ENCODE results near the gene MYOZ2. TPM values are rescaled to one million over a fixed set of nuclear protein-coding genes. Genes with fewer than 3 reads are reported as not detected.

MYOZ2 gene
- total RNA-seq, 1 donor from 2014 or later: not detected

- Mint-ChIP-seq H3K4me3 (ENCODE audit: unreplicated experiment) (no peak overlapping the region), H3K36me3 (ENCODE audit: low read depth, unreplicated experiment) (no peaks in the 10 kb centered on the region), H3K9me3 (ENCODE audit: unreplicated experiment) (no peaks in the 10 kb centered on the region), H3K4me1 (ENCODE audit: unreplicated experiment) (peaks cover 26% of the 10 kb centered on the region), H3K27me3 (ENCODE audit: unreplicated experiment) (no peaks in the 10 kb centered on the region), H3K27ac (ENCODE audit: unreplicated experiment) (no peak overlapping the region)
- TF ChIP-seq, protein P1, sequence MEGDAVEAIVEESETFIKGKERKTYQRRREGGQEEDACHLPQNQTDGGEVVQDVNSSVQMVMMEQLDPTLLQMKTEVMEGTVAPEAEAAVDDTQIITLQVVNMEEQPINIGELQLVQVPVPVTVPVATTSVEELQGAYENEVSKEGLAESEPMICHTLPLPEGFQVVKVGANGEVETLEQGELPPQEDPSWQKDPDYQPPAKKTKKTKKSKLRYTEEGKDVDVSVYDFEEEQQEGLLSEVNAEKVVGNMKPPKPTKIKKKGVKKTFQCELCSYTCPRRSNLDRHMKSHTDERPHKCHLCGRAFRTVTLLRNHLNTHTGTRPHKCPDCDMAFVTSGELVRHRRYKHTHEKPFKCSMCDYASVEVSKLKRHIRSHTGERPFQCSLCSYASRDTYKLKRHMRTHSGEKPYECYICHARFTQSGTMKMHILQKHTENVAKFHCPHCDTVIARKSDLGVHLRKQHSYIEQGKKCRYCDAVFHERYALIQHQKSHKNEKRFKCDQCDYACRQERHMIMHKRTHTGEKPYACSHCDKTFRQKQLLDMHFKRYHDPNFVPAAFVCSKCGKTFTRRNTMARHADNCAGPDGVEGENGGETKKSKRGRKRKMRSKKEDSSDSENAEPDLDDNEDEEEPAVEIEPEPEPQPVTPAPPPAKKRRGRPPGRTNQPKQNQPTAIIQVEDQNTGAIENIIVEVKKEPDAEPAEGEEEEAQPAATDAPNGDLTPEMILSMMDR (IDR thresholded peaks at IDR 0.05; ENCODE audit: unreplicated experiment): no peak
- DNase-seq (ENCODE audit: low spot score): no peak
Observed at GRCh38 chr4:119116021-119116420, 19.6 kb upstream of the MYOZ2 start.

DNA sequence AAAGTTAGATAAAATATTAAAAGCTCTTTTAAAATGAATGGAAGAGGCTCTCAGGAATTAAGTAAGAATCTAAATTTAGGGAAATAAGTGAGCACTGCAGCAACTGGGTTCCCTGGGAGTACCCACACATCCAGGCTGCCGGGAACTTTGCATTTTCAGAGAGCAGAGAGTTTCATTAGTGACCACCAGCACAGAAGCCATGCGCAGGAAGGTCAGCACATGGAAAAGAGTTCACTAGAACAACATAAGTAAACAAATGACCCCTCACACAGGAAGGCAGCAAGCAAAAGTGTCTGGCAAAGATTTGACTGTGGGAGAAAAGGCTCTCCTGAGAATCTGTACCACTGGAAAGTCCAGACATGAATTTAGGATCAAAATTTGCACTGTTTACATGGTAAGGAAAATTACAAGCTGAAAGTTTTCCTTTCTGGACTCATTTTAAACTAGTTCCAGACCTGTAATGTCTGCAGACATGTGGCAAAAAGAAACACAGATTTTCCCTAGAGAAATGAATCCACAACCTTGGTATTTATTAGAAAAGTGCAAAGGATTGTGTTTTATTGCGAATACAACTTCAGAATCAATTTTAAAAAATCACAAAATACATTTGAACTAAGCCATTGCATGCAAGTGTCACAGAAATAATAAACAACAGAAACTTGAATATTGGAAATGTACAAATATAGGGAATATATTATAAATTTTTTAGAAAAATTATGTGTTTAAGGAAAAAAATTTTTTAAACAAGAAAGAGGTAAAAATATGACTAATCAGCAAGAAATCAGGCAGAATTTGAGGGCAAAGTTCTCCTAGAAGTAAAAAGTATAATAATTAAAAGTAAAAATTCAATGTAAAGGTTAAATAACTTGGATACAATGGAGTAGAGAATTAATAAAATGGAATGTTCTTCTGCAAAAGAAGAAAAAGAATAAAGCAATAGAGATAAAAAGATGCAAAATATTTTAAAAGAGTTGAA is 18.4 kb upstream of the MYOZ2 start:
- Mint-ChIP-seq H3K4me1 (ENCODE audit: unreplicated experiment) (peaks cover 30% of the 10 kb centered on the region), H3K27me3 (ENCODE audit: unreplicated experiment) (no peaks in the 10 kb centered on the region), H3K9me3 (ENCODE audit: unreplicated experiment) (no peaks in the 10 kb centered on the region), H3K36me3 (ENCODE audit: low read depth, unreplicated experiment) (no peaks in the 10 kb centered on the region), H3K4me3 (ENCODE audit: unreplicated experiment) (no peak overlapping the region), H3K27ac (ENCODE audit: unreplicated experiment) (no peak overlapping the region)
- no peak for DNase-seq (ENCODE audit: low spot score)
- TF ChIP-seq, protein P1 (IDR thresholded peaks at IDR 0.05; ENCODE audit: unreplicated experiment): no peak

DNA sequence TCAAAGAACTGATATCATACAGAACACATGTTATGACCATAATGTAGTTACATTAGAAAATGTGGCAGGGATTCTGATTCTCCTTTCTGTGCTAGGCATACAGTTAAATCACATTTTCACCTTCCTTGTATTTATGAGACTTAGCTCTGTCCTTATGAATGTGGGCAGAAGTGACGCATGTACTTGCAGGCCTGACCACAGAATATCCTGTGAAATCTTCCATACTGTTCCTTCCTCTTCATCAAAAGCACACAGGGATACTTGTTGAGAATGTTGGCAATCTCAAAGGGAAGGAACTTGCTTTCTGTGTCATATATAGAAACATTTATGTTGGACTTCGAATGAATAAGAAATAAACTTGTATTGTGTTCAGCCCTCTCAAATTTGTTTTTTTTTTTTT is 17.2 kb upstream of the MYOZ2 start:
- DNase-seq (ENCODE audit: low spot score): no peak
- Mint-ChIP-seq H3K27ac (ENCODE audit: unreplicated experiment) (peak overlapping the region; percentile 17), H3K36me3 (ENCODE audit: low read depth, unreplicated experiment) (no peaks in the 10 kb centered on the region), H3K9me3 (ENCODE audit: unreplicated experiment) (no peaks in the 10 kb centered on the region), H3K4me1 (ENCODE audit: unreplicated experiment) (peaks cover 24% of the 10 kb centered on the region), H3K4me3 (ENCODE audit: unreplicated experiment) (no peak overlapping the region), H3K27me3 (ENCODE audit: unreplicated experiment) (no peaks in the 10 kb centered on the region)
- TF ChIP-seq, protein P1 (IDR thresholded peaks at IDR 0.05; ENCODE audit: unreplicated experiment): no peak

- Mint-ChIP-seq H3K27ac (ENCODE audit: unreplicated experiment) (no peak overlapping the region), H3K36me3 (ENCODE audit: low read depth, unreplicated experiment) (no peaks in the 10 kb centered on the region), H3K27me3 (ENCODE audit: unreplicated experiment) (peaks cover 1% of the 10 kb centered on the region), H3K4me3 (ENCODE audit: unreplicated experiment) (no peak overlapping the region), H3K4me1 (ENCODE audit: unreplicated experiment) (peaks cover 9% of the 10 kb centered on the region), H3K9me3 (ENCODE audit: unreplicated experiment) (no peaks in the 10 kb centered on the region)
- no peak for DNase-seq (ENCODE audit: low spot score)
- TF ChIP-seq, protein P1 (IDR thresholded peaks at IDR 0.05; ENCODE audit: unreplicated experiment): no peak
Observed at GRCh38 chr4:119124352-119124751, 11.3 kb upstream of the MYOZ2 start.

DNA sequence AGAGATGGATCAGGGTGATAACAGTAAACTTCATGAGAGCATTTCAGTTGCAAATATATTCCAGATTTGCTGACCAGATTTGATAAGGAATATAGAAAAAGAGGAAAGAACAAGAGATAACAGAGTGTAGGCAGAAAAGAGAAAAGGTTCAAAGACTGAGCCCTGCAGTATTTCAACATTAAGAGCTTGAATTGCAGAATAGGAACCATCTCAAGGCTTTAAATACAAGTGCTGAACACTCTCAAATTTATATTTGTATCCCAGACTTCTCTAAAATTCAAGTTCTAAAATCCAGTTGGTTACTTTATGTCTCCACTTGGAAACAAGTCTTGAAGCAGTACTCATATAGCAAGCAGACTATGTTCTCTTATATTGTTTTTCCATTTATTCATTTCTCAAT is 9.7 kb upstream of the MYOZ2 start:
- peaks cover 1% of the 10 kb centered on the region for H3K27me3 Mint-ChIP-seq (ENCODE audit: unreplicated experiment)
- no peak overlapping the region for H3K4me3 Mint-ChIP-seq (ENCODE audit: unreplicated experiment)
- H3K9me3 Mint-ChIP-seq (ENCODE audit: unreplicated experiment): no peaks in the 10 kb centered on the region
- no peak for DNase-seq (ENCODE audit: low spot score)
- peaks cover 14% of the 10 kb centered on the region for H3K4me1 Mint-ChIP-seq (ENCODE audit: unreplicated experiment)
- H3K36me3 Mint-ChIP-seq (ENCODE audit: low read depth, unreplicated experiment): no peaks in the 10 kb centered on the region
- H3K27ac Mint-ChIP-seq (ENCODE audit: unreplicated experiment): no peak overlapping the region
- TF ChIP-seq, protein P1 (IDR thresholded peaks at IDR 0.05; ENCODE audit: unreplicated experiment): no peak
